Retinal pigment epithelial cell (primary cell): ENCODE measurements around the gene INO80C.

Experiments used
- DNase-seq: peaks from one replicate; pipeline ENCODE4 v3.0.0-alpha.2; 2010; ENCODE audit warnings: low read depth
- H3K4me3 ChIP-seq: 2 replicates; pipeline ENCODE4 v1.5.1; 2011; ENCODE audit warnings: mild to moderate bottlenecking, low read length, control low read depth, moderate library complexity
- TF ChIP-seq, protein P1 (sequence below): conservative IDR thresholded peaks from 2 replicates; pipeline ENCODE4 v1.5.1; 2011; ENCODE audit warnings: low read depth, low read length, control low read depth, inconsistent platforms

INO80C gene

DNA sequence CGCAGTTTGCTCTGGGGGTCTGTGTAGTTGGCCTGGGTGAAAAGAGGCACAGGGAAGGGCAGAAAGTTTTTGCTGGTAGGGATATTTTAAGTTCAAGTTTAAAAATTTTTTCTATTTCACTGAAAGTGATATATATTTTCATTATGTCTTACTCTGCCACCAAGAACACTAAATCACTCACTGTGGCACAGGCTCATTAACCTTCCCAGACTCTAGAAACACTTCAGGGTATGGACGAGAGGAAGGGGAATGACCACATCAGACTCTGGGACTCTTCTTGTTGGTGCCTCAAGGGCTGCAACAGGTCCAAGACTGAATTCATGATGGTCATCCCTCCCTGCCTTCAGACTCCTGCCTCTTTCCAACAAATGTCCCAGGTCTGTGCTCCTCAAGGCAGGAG is 29.0 kb downstream of the INO80C start:
- TF ChIP-seq, protein P1, sequence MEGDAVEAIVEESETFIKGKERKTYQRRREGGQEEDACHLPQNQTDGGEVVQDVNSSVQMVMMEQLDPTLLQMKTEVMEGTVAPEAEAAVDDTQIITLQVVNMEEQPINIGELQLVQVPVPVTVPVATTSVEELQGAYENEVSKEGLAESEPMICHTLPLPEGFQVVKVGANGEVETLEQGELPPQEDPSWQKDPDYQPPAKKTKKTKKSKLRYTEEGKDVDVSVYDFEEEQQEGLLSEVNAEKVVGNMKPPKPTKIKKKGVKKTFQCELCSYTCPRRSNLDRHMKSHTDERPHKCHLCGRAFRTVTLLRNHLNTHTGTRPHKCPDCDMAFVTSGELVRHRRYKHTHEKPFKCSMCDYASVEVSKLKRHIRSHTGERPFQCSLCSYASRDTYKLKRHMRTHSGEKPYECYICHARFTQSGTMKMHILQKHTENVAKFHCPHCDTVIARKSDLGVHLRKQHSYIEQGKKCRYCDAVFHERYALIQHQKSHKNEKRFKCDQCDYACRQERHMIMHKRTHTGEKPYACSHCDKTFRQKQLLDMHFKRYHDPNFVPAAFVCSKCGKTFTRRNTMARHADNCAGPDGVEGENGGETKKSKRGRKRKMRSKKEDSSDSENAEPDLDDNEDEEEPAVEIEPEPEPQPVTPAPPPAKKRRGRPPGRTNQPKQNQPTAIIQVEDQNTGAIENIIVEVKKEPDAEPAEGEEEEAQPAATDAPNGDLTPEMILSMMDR = no peak
- no peak for DNase-seq
- no peak overlapping the region for H3K4me3 ChIP-seq

DNA sequence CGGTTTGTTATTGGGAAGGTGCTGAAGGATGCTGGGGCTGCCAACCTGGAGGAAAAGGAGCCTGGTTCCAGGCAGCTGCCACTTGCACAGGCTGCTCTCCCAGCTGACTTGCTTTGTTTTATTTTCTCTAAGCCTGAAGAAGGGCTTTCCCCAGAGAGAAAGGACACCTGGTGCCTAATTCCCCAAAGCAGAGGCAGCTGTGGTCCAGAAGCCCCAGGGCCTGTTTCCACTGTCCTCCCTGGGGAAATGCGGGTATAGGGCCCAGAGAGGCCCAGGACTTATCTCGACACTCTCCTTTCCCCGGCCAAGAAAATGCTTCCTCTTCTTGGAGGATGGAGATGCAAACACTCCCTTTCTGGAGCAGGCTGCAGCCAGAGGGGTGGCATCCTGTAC is 30.1 kb downstream of the INO80C start:
- no peak overlapping the region for H3K4me3 ChIP-seq
- no peak for DNase-seq
- TF ChIP-seq, protein P1 = no peak

DNA sequence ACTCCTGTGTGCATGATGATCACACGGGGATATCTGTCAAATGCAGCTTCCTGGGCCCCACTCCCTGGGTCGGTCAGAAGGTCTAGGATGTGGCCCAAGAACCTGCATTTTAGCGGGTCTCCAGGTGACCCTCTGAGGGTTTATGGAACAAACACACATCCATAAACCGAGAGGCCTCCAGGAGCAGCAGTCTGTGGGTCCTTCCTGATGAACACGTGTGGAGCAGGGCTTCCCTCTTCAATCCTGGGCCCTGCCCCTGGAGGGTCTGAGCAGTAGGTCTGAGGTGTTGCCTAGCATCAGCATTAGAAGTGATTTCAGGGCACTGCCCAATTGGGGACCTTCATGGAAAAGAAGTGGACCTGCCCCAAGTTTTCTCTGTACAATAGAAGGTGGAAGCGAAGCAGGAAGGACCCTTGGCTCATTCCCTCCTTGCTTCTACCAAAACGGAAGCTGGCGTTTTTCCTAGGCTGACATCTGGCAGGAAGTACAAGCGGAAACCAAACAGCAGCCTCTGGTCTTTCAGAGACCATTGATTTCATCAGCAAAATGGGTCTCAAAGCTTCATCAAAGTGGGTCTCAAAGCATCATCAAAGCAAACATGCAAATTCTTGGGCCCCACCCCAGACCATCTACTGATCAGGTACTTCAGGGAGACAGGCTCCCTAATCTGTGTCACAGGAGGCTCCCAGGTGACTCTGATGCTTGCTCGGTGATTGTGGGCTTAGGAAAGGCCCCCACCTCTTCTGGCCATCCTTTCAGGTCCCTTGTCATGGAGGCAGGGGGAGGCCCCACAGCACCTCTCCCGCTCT is 30.7 kb downstream of the INO80C start:
- DNase-seq = no peak
- no peak overlapping the region for H3K4me3 ChIP-seq
- TF ChIP-seq, protein P1 = no peak

DNA sequence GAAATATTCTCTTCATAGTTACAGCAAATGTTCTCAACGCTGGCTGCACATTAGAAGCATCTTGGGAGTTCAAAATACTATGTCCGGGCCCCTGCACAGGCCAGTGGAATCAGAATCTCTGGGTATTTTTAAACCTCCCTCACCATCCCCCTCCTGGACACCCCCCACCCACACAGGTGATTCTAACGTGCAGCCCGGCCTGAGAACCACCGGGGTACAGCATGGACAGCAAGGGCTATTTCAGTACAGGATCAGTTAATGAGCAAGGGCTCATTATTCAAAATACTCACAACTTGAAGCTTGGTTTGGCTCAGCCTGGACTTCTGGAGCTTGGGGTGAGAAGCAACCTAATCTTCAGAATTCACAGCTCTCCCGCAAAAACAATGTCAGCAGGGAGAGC is 31.4 kb downstream of the INO80C start:
- H3K4me3 ChIP-seq = no peak overlapping the region
- no peak for DNase-seq
- TF ChIP-seq, protein P1 = no peak

DNA sequence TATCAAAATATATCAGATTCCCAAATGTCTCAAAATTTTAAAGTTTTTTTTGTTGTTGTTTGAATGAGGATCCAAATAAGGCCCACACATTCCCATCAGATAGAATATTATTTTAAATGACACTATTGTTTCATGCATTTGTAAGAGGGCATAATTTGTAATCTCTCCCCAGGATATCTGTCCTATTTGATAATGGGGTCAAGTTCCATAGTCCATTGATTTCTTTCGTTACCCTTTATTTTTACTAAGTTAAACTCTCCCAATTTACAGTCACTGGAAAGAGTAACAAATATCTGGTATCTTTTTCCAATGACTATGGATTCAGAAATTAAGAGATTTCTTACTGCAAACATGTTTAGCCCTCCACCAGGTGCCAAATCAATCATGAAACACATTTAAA is 32.4 kb downstream of the INO80C start:
- no peak for DNase-seq
- H3K4me3 ChIP-seq = no peak overlapping the region
- TF ChIP-seq, protein P1 = no peak

DNA sequence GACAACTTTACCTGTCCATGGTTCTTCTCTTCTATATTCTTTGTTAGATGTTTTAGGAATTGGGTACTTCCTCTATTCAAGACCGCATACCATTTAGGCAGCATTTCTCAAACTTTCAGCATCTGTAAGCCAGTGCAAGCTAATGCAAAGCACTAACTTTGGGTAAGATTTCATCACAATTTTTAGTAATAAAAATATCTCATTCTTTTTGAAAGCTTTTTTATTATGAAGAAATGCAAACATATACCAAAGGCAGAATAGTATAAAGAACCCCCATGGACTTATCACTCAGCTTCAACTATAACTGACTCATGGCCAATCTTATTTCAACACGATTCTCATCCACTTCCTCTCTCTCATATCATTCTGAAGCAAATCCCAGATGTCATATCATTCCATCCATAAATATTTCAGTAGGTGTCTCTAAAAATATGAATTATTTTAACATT is 32.9 kb downstream of the INO80C start:
- no peak overlapping the region for H3K4me3 ChIP-seq
- TF ChIP-seq, protein P1 = no peak
- no peak for DNase-seq

DNA sequence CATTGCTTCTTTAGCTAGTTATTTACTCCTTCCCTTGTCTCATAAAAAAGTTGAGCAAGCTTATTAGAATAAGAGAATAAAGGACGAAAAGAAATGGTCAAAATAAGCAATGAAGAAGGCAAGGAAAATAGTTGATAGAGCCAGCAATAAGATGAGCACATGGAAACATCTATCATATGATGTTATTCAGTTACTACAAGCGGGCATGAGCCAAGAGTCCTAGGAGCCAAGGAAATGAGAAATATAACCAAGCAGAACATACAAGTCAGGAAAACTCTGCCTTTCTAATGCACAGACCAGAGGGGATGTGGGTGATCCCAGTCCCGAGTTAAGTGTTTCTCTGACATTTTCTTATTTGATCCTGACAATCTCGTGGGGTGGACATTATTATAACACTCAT is 33.9 kb downstream of the INO80C start:
- TF ChIP-seq, protein P1 = no peak

More for the DNA sequence above, 33.9 kb downstream of the INO80C start:
- no peak for DNase-seq
- H3K4me3 ChIP-seq = no peak overlapping the region
